Suprapubic skin (tissue), 4 donors: ENCODE data around the gene USP31. TPM values are rescaled to one million over a fixed set of nuclear protein-coding genes. Genes with fewer than 3 reads are reported as not detected.

Experiments
- DNase-seq, 2 donors: peaks; one replicate each; pipeline ENCODE4 v3.0.0-alpha.2; 2019; ENCODE audit warnings: low spot score in 2 of 2
- H3K27ac ChIP-seq: fragments of 200-600 bp; sonication (generic); one replicate; pipeline ENCODE4 v1.5.1; 2019
- H3K27me3 ChIP-seq: fragments of 200-600 bp; sonication (generic); one replicate; pipeline ENCODE4 v1.5.1; 2019
- H3K36me3 ChIP-seq: fragments of 200-600 bp; sonication (generic); one replicate; pipeline ENCODE4 v1.5.1; 2019
- H3K4me1 ChIP-seq: fragments of 200-600 bp; sonication (generic); one replicate; pipeline ENCODE4 v1.5.1; 2019
- H3K4me3 ChIP-seq: fragments of 200-600 bp; sonication (generic); one replicate; pipeline ENCODE4 v1.5.1; 2019; ENCODE audit warnings: mild to moderate bottlenecking
- H3K9me3 ChIP-seq: fragments of 200-600 bp; sonication (generic); one replicate; pipeline ENCODE4 v1.5.1; 2019
- EP300 ChIP-seq: sonication (generic); formaldehyde crosslinking; IDR thresholded peaks from one replicate; pipeline ENCODE4 v1.6.1; 2017; ENCODE audit warnings: antibody characterized with exemption
- POLR2A ChIP-seq, 2 donors: fragments of 450-650 bp; IDR thresholded peaks; one replicate each; pipeline ENCODE4 v1.6.1; 2017; ENCODE audit warnings: antibody characterized with exemption in 2 of 2, mild to moderate bottlenecking in 2 of 2, moderate library complexity in 2 of 2
- POLR2AphosphoS5 ChIP-seq, 3 donors: sonication (generic); formaldehyde crosslinking; IDR thresholded peaks; one replicate each; pipeline ENCODE4 v1.6.1; 2017; ENCODE audit warnings: antibody characterized with exemption in 3 of 3
- WGBS: methylation state at CpG from one replicate; pipeline ENCODE4 v1.1.5; 2018; 5-methylcytosine and 5-hydroxymethylcytosine counted together
- total RNA-seq, 4 donors: library from RNA; depleted of rRNA; stranded (reverse); fragments of >200 nt; gene quantifications; one replicate each; pipeline ENCODE4 v1.1.0, GENCODE V29; 2016
- TF ChIP-seq, protein P1 (sequence below), 2 donors: fragments of 200-600 bp in 1 of 2; fragments of 450-650 bp in 1 of 2; sonication (generic) in 1 of 2; IDR thresholded peaks; one replicate each; pipeline ENCODE4 v1.5.1; 2016 to 2019; ENCODE audit warnings: antibody characterized with exemption in 2 of 2, mild to moderate bottlenecking in 1 of 2, moderate library complexity in 1 of 2

Gene USP31, protein sequence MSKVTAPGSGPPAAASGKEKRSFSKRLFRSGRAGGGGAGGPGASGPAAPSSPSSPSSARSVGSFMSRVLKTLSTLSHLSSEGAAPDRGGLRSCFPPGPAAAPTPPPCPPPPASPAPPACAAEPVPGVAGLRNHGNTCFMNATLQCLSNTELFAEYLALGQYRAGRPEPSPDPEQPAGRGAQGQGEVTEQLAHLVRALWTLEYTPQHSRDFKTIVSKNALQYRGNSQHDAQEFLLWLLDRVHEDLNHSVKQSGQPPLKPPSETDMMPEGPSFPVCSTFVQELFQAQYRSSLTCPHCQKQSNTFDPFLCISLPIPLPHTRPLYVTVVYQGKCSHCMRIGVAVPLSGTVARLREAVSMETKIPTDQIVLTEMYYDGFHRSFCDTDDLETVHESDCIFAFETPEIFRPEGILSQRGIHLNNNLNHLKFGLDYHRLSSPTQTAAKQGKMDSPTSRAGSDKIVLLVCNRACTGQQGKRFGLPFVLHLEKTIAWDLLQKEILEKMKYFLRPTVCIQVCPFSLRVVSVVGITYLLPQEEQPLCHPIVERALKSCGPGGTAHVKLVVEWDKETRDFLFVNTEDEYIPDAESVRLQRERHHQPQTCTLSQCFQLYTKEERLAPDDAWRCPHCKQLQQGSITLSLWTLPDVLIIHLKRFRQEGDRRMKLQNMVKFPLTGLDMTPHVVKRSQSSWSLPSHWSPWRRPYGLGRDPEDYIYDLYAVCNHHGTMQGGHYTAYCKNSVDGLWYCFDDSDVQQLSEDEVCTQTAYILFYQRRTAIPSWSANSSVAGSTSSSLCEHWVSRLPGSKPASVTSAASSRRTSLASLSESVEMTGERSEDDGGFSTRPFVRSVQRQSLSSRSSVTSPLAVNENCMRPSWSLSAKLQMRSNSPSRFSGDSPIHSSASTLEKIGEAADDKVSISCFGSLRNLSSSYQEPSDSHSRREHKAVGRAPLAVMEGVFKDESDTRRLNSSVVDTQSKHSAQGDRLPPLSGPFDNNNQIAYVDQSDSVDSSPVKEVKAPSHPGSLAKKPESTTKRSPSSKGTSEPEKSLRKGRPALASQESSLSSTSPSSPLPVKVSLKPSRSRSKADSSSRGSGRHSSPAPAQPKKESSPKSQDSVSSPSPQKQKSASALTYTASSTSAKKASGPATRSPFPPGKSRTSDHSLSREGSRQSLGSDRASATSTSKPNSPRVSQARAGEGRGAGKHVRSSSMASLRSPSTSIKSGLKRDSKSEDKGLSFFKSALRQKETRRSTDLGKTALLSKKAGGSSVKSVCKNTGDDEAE (N-terminal part only)
- total RNA-seq, result 10 to 100 TPM; 22.0 to 44.7 (median 31.2) TPM

DNA sequence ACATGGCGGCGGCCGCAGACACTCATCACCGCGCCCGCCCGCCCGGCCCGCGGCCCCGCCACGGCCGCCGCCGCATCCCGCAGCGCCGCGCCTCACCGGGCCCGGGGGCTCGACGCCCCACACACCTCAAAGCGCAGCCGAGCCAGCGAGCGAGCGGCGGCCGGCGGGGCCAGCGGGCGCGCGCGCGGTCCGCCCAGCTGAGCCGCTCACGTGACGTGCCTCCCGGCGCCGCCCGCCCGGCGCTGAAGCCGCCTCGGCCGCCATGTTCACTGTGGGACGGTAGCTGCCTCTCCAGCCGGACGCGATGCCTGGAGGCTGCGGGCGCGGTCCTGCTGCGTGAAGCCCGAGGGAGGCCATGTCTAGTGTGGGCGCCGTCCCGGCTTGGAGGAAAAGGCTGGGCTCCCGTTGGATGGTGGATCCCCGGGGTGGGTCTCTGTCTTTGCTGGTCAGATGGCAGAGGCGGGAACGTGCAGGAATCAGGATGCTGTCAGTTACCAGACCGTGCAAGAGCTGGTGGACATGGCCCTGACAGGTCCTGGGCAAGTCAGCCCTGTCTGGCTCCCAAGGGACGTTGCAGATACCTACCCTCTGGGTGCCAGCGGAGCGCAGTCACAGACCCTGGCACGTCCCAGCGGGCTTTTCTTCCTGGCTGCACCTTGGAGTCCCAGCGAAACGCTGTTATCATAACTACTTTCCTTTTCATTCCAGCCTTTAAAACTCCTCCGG is at the start of gene USP31:
TSS of gene USP31 (minus strand) at position 186 of the 726 bp plus-strand sequence. CDS start at position 4, 182 bp downstream.
- no peaks in the 10 kb centered on the region for H3K27me3 ChIP-seq
- H3K27ac ChIP-seq, result peak within 1 kb of the TSS; percentile 89
- peaks cover 45% of the 10 kb centered on the region for H3K4me1 ChIP-seq
- TF ChIP-seq, protein P1, sequence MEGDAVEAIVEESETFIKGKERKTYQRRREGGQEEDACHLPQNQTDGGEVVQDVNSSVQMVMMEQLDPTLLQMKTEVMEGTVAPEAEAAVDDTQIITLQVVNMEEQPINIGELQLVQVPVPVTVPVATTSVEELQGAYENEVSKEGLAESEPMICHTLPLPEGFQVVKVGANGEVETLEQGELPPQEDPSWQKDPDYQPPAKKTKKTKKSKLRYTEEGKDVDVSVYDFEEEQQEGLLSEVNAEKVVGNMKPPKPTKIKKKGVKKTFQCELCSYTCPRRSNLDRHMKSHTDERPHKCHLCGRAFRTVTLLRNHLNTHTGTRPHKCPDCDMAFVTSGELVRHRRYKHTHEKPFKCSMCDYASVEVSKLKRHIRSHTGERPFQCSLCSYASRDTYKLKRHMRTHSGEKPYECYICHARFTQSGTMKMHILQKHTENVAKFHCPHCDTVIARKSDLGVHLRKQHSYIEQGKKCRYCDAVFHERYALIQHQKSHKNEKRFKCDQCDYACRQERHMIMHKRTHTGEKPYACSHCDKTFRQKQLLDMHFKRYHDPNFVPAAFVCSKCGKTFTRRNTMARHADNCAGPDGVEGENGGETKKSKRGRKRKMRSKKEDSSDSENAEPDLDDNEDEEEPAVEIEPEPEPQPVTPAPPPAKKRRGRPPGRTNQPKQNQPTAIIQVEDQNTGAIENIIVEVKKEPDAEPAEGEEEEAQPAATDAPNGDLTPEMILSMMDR (IDR thresholded peaks at IDR 0.05), result no peak
- TF ChIP-seq POLR2A (IDR thresholded peaks at IDR 0.05) (no peak), POLR2AphosphoS5 (IDR thresholded peaks at IDR 0.05) (peak in 2 of 3 donors; percentile 80 to 86), EP300 (no peak)
- no peaks in the 10 kb centered on the region for H3K9me3 ChIP-seq
- peak; percentile 94 to 96 for DNase-seq
- H3K4me3 ChIP-seq, result peak within 1 kb of the TSS; percentile 77
- 2% methylated on average over 8 of the region's 75 CpGs for WGBS
- H3K36me3 ChIP-seq, result no peaks in the 10 kb centered on the region

DNA sequence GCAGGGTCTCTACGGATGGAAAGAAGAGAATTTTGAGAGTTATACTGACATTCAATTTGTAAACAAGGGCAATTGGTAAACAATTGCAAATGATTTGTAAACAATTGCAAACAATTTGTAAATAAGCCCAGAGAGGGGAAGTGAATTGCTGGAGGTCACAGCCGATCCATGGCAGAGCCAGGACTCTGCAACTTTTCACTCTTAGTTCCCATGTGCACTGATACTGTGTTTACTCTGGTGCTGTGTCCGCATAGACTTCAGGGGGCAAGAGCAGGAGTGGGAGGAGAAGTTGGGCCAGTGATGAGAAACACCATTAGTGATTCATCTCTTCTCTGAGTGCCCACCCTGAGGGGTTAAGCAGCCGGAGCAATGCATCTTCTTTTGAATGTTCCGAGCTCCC is 47.3 kb upstream of the USP31 start:
- peaks cover 17% of the 10 kb centered on the region for H3K36me3 ChIP-seq
- no peaks in the 10 kb centered on the region for H3K27me3 ChIP-seq
- no peak overlapping the region for H3K4me3 ChIP-seq
- DNase-seq, result no peak
- 75% methylated on average over 5 of the region's 5 CpGs for WGBS
- no peak overlapping the region for H3K27ac ChIP-seq
- H3K4me1 ChIP-seq, result peaks cover 8% of the 10 kb centered on the region
- no peaks in the 10 kb centered on the region for H3K9me3 ChIP-seq
- TF ChIP-seq, protein P1 (IDR thresholded peaks at IDR 0.05), result no peak
- TF ChIP-seq POLR2AphosphoS5 (IDR thresholded peaks at IDR 0.05), result no peak
- TF ChIP-seq POLR2A (IDR thresholded peaks at IDR 0.05), result no peak
- TF ChIP-seq EP300, result no peak

DNA sequence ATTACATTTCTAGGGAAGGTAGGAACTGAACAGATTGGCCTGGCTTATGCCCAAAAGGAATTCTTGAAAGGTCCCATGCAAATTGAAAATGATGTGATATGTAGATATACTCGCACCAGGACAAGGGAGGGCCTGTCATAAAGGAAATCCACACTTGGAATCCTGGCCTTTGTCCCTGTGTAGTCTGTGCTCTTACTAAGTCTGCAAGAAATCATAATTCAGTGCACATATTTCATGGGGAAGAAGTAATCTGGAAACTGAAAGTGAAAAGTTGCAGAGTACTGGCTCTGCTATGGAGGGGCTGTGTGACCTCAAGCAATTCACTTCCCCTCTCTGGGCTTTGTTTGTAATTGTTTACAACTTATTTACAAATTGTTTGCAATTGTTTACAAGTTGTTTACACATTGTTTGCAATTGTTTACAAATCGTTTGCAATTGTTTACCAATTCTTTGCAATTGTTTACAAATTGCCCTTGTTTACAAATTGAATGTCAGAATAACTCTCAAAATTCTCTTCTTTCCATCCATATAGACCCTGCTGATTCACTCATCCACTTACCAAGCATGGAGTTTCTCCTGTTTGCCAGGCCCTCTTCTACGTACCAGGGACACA is 46.2 kb upstream of the USP31 start:
- Histone ChIP-seq H3K4me1 (peaks cover 8% of the 10 kb centered on the region), H3K9me3 (no peaks in the 10 kb centered on the region), H3K4me3 (no peak overlapping the region), H3K27ac (no peak overlapping the region), H3K36me3 (peaks cover 17% of the 10 kb centered on the region), H3K27me3 (no peaks in the 10 kb centered on the region)
- WGBS, result 63% methylated on average over 3 of the region's 3 CpGs
- TF ChIP-seq, protein P1 (IDR thresholded peaks at IDR 0.05), result no peak
- TF ChIP-seq EP300 (no peak), POLR2A (IDR thresholded peaks at IDR 0.05) (no peak), POLR2AphosphoS5 (IDR thresholded peaks at IDR 0.05) (no peak)
- no peak for DNase-seq

DNA sequence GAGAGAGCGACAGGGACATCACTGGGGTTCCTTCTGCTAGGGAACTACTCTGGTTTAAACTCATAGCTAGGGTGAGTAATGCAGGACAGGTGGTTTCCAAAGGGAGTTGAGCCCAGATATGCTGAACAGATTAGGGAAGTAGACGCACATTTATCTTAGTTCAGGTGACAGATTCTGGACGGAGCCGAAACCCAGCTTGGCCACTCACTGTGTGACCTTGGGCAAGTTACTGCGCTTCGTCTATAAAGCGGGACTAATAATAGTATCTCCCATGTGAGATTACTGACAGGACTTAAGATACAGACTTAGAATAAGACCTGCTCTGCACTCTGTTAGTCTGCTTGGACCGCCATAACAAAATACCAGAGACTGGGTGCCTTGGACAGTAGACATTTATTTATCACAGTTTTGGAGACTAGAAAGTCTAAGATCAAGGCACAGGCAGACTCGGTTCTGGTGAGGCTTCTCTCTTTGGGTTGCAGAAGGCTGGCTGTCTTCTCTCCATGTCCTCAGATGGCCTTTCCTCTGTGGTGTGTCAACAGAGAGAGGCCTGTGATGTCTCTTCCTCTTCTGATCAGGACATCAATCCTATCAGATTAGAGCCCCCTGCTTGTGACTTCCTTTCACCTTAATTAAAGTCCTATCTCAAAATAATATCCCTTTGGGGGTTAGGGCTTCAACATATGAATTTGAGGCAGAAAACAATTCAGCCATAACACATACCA is 45.4 kb upstream of the USP31 start:
- 60% methylated on average over 9 of the region's 9 CpGs for WGBS
- DNase-seq, result no peak
- Histone ChIP-seq H3K4me1 (peaks cover 8% of the 10 kb centered on the region), H3K27ac (no peak overlapping the region), H3K36me3 (peaks cover 17% of the 10 kb centered on the region), H3K4me3 (no peak overlapping the region), H3K9me3 (no peaks in the 10 kb centered on the region), H3K27me3 (no peaks in the 10 kb centered on the region)
- no peak for TF ChIP-seq POLR2AphosphoS5 (IDR thresholded peaks at IDR 0.05)
- TF ChIP-seq, protein P1 (IDR thresholded peaks at IDR 0.05), result no peak
- TF ChIP-seq EP300, result no peak
- TF ChIP-seq POLR2A (IDR thresholded peaks at IDR 0.05), result no peak
